ENCODE measurements around the gene RRBP1. TPM values are rescaled to one million over a fixed set of nuclear protein-coding genes. Genes with fewer than 3 reads are reported as not detected.

The RRBP1 gene
- total and polyA plus RNA-seq, 4 donors: 106 to 208 (median 127) TPM

GRCh38 chr20:17728074-17728473, 46.0 kb upstream of the RRBP1 start:
- no peak overlapping the region for H3K4me3 ChIP-seq
- no peaks in the 10 kb centered on the region for H3K27me3 ChIP-seq (ENCODE audit: control insufficient read depth in 3 of 3, insufficient read depth in 3 of 3, low read length in 2 of 3)
- no peak overlapping the region for H3K9ac ChIP-seq (ENCODE audit: insufficient read depth in 1 of 2, low read length in 2 of 2)
- ATAC-seq (ENCODE audit: insufficient read depth, low FRiP score): no peak
- 92 to 95% methylated on average over 12 of the region's 12 CpGs for WGBS, 2 donors
- H3K4me1 ChIP-seq (ENCODE audit: control insufficient read depth in 5 of 5, insufficient read depth in 5 of 5, low read length in 5 of 5): peaks cover 0 to 3% (median 0%) of the 10 kb centered on the region in 5 donors
- no peak for DNase-seq
- no peak for TF ChIP-seq CTCF (IDR thresholded peaks at IDR 0.05; ENCODE audit: control extremely low read depth, extremely low read depth)
- no peak overlapping the region for H3K27ac ChIP-seq (ENCODE audit: low read depth in 1 of 2, low read length in 1 of 2)
- H3K9me3 ChIP-seq (ENCODE audit: control insufficient read depth in 4 of 4, insufficient read depth in 3 of 4, low read length in 3 of 4): peaks cover 0 to 2% (median 0%) of the 10 kb centered on the region in 4 donors
- no peaks in the 10 kb centered on the region for H3K36me3 ChIP-seq (ENCODE audit: control insufficient read depth in 4 of 4, insufficient read depth in 4 of 4, low read length in 4 of 4)

GRCh38 chr20:17727351-17727750, 45.3 kb upstream of the RRBP1 start:
- ATAC-seq (ENCODE audit: insufficient read depth, low FRiP score) (no peak), DNase-seq (no peak)
- peaks cover 0 to 2% (median 0%) of the 10 kb centered on the region in 4 donors for H3K9me3 ChIP-seq (ENCODE audit: control insufficient read depth in 4 of 4, insufficient read depth in 3 of 4, low read length in 3 of 4)
- H3K4me3 ChIP-seq: no peak overlapping the region
- peaks cover 0 to 3% (median 0%) of the 10 kb centered on the region in 5 donors for H3K4me1 ChIP-seq (ENCODE audit: control insufficient read depth in 5 of 5, insufficient read depth in 5 of 5, low read length in 5 of 5)
- no peak overlapping the region for H3K27ac ChIP-seq (ENCODE audit: low read depth in 1 of 2, low read length in 1 of 2)
- 93 to 95% methylated on average over 10 of the region's 10 CpGs for WGBS, 2 donors
- no peak overlapping the region for H3K9ac ChIP-seq (ENCODE audit: insufficient read depth in 1 of 2, low read length in 2 of 2)
- no peaks in the 10 kb centered on the region for H3K27me3 ChIP-seq (ENCODE audit: control insufficient read depth in 3 of 3, insufficient read depth in 3 of 3, low read length in 2 of 3)
- no peak for TF ChIP-seq CTCF (IDR thresholded peaks at IDR 0.05; ENCODE audit: control extremely low read depth, extremely low read depth)
- no peaks in the 10 kb centered on the region for H3K36me3 ChIP-seq (ENCODE audit: control insufficient read depth in 4 of 4, insufficient read depth in 4 of 4, low read length in 4 of 4)

- ATAC-seq (ENCODE audit: insufficient read depth, low FRiP score) (no peak), DNase-seq (no peak)
- no peak overlapping the region for H3K9ac ChIP-seq (ENCODE audit: insufficient read depth in 1 of 2, low read length in 2 of 2)
- peaks cover 0 to 2% (median 0%) of the 10 kb centered on the region in 4 donors for H3K9me3 ChIP-seq (ENCODE audit: control insufficient read depth in 4 of 4, insufficient read depth in 3 of 4, low read length in 3 of 4)
- no peak for TF ChIP-seq CTCF (IDR thresholded peaks at IDR 0.05; ENCODE audit: control extremely low read depth, extremely low read depth)
- no peaks in the 10 kb centered on the region for H3K36me3 ChIP-seq (ENCODE audit: control insufficient read depth in 4 of 4, insufficient read depth in 4 of 4, low read length in 4 of 4)
- H3K27ac ChIP-seq (ENCODE audit: low read depth in 1 of 2, low read length in 1 of 2): no peak overlapping the region
- H3K27me3 ChIP-seq (ENCODE audit: control insufficient read depth in 3 of 3, insufficient read depth in 3 of 3, low read length in 2 of 3): no peaks in the 10 kb centered on the region
- WGBS, 2 donors: 87 to 92% methylated on average over 4 of the region's 4 CpGs
- peaks cover 0 to 3% (median 0%) of the 10 kb centered on the region in 5 donors for H3K4me1 ChIP-seq (ENCODE audit: control insufficient read depth in 5 of 5, insufficient read depth in 5 of 5, low read length in 5 of 5)
- no peak overlapping the region for H3K4me3 ChIP-seq
Observed at GRCh38 chr20:17726902-17727301, 44.9 kb upstream of the RRBP1 start.
